Endothelial cell of hepatic sinusoid (primary cell): ENCODE results near the gene HSD11B2.

Experiments
- in situ Hi-C: cut with HindIII; loops from 2 replicates; pipeline ENCODE4 v1.10.0; 2017; ENCODE audit warnings: low sequenced_read_pairs

The HSD11B2 gene

GRCh38 chr16:67468731-67469130, 37.8 kb downstream of the HSD11B2 start:
- in situ Hi-C loops, result no loop called here

DNA sequence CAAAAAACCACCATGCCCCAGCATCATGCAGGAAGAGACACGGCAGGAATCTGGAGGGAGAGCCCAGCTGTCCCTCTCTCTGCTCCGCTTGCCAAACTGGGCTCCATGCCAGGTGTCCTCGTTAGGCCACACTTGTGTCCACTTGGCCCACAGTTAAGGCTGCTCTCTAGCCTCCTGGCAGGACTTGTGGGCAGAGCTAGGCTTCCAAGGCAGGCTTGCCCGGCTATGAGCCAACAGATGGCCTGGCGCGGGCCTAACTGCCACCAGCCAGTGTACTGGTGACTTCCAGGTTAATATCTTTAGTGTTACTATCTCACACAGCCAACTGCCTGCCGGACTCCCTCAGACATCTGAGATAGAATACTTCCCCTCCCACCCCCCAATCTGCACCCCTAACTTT, 39.4 kb downstream of the HSD11B2 start:
- in situ Hi-C loops, result no loop called here

- in situ Hi-C loops, result no loop called here
Observed at GRCh38 chr16:67471758-67472384, 41.0 kb downstream of the HSD11B2 start.

- in situ Hi-C loops, result no loop called here
Observed at GRCh38 chr16:67474551-67475455, 43.9 kb downstream of the HSD11B2 start.

DNA sequence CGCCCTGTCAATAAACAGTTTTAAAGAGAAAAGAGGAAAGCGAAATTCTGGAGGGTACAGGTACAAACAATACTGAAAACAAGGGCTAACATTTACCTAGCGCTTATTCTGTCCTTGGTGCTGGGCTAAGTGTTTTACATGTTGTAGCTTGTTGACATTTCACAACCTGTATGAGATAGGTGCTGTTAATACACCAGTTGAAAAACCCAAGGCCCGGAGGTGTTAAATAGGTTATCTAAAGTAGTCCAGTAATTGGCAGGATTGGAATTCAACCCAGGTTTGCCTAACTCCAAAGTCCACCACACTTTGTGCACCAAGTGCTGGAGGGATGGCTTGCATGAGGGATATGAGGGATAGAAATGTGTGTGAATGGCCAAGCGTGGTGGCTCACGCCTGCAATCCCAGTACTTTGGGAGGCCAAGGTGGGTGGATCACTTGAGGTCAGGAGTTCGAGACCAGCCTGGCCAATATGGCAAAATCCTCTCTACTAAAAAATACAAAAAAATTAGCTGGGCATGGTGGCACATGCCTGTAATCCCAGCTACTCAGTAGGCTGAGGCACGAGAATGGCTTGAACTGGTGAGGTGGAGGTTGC, 47.1 kb downstream of the HSD11B2 start:
- in situ Hi-C loops, result no loop called here

GRCh38 chr16:67480833-67481560, 50.1 kb downstream of the HSD11B2 start, which contains the start of gene ATP6V0D1:
Gene ATP6V0D1, minus strand, starts transcription at chr16:67481157. Its CDS starts 71 bp downstream, at chr16:67481086.
- in situ Hi-C loops, result loop anchor here (5.0 kb wide), 1 partner anchor 106 kb away; no protein-coding TSS in a partner anchor

DNA sequence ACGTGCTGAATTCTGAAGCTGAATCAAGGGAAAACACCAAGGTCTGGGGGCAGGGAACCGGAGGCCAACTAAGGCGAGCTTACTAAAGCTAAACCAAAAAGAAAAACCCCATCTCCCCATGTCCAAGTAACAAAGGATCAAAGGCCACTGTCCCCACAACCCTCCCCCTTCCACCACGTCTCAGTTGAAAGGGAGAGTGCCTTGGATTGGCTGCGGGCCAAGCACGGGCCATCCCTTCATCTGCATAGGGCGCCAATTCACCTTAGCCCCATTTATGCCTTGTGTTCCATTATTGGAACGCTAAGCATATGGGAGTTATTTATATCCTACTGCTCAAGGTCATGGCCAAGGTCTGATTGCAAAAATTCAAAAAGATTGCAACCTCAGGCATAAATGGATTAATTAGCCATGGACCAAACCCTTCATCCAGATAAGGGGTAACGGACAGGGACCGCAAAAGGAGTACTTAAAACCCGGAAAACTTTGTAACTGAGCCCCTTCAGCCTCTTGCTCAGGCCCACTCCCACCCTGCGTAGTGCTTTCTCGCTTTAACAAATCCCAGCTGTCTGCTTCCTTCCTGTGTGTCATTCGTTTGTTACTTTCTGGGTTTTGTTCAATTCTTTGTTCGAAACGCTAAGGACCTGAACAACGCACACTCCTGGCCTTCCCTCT, 50.8 kb downstream of the HSD11B2 start:
- in situ Hi-C loops, result loop anchor here (5.0 kb wide), 1 partner anchor 106 kb away; no protein-coding TSS in a partner anchor

DNA sequence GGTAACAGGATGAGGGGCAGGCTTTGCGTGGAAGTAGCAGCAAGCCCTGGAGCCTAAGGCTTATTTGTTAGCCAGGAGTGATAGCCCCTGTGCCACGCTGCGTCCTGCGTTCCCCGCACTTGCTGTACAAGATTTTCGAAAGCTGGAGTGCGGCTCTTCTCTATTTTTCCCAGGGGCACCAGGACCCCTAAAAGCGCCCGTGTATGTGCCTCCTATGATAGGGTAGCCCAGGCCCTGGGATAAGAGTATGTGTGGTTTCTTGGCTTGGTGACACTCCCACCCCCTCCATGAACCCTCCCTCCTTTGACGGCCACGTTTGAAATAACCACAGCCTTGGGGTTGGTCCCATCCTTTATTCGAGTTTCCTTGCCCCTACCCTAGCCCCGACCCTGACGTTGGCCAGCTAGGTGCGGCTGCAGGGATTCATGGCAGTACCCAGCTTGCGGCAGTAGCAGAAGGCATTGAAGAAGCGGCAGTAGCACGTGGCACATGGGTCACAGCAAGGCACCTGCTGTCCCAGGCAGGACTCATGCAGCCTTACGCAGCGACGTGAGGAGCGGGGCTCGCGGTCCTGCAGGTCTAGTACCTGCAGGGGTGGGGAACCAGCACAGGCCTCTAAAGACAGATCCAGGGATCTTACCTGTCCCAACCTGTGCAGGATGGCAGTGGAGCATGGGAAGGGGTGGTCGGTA, 51.5 kb downstream of the HSD11B2 start:
- in situ Hi-C loops, result loop anchor here (5.0 kb wide), 1 partner anchor 105 kb away; no protein-coding TSS in a partner anchor

GRCh38 chr16:67483150-67483549, 52.2 kb downstream of the HSD11B2 start, which contains the start of gene AGRP:
Gene AGRP, minus strand, starts transcription at chr16:67483547. Its CDS starts 149 bp downstream, at chr16:67483398.
- in situ Hi-C loops, result loop anchor here (5.0 kb wide), 1 partner anchor 104 kb away; no protein-coding TSS in a partner anchor

- in situ Hi-C loops, result loop anchor here (5.0 kb wide), 1 partner anchor 103 kb away; no protein-coding TSS in a partner anchor
Observed at GRCh38 chr16:67483731-67484525, 53.0 kb downstream of the HSD11B2 start.

GRCh38 chr16:67486805-67487204, 55.9 kb downstream of the HSD11B2 start:
- in situ Hi-C loops, result no loop called here
